Panc1 (cell line): ENCODE data around the gene CHST15. TPM values are rescaled to one million over a fixed set of nuclear protein-coding genes. Genes with fewer than 3 reads are reported as not detected.

Experiments
- ATAC-seq: fragments of 200-7000 bp; cut with Tn5 transposase; 2 replicates; pipeline ENCODE4 v1.9.1; 2020; ENCODE audit warnings: mild to moderate bottlenecking, moderate library complexity
- BruUV-seq: library from RNA; stranded (reverse); fragments of 400-500 nt; replicated peaks from 2 replicates; lab custom pipeline; 2021; lab: Mats Ljungman, UMichigan
- CTCF ChIA-PET: fragments of 300-600 bp; sonication (Branson Sonifier 250); formaldehyde crosslinking; loops from one replicate; lab custom pipeline; 2022; ENCODE audit warnings: antibody characterized with exemption; lab: Charles Lee
- POLR2A ChIA-PET: fragments of 300-600 bp; sonication (Branson Sonifier 250); formaldehyde crosslinking; loops from one replicate; lab custom pipeline; 2022; ENCODE audit warnings: antibody characterized with exemption; lab: Charles Lee
- DNase-seq: peaks from one replicate; pipeline ENCODE4 v3.0.0-alpha.2; 2010; ENCODE audit warnings: low read depth, low spot score
- H3K27ac ChIP-seq: 2 replicates; pipeline ENCODE4 v1.5.1; 2011; ENCODE audit warnings: mild to moderate bottlenecking, low read length, inconsistent platforms
- H3K27me3 ChIP-seq: fragments of 200-500 bp; sonication (Bioruptor generic); 2 replicates; pipeline ENCODE4 v1.6.0; 2014; ENCODE audit warnings: low read length, inconsistent platforms; ENCODE audit not compliant: control insufficient read depth, insufficient read depth
- H3K36me3 ChIP-seq: fragments of 200-500 bp; sonication (Bioruptor generic); 2 replicates; pipeline ENCODE4 v1.5.1; 2014; ENCODE audit warnings: inconsistent platforms, mild to moderate bottlenecking, low read length, moderate library complexity; ENCODE audit not compliant: control insufficient read depth, insufficient read depth
- H3K4me1 ChIP-seq: 2 replicates; pipeline ENCODE4 v1.5.1; 2011; ENCODE audit warnings: inconsistent platforms, mild to moderate bottlenecking, low read length, moderate library complexity; ENCODE audit not compliant: control insufficient read depth, insufficient read depth
- H3K4me3 ChIP-seq, 2 experiments: 2 replicates each; pipeline ENCODE4 v1.5.1; 2011 to 2012; ENCODE audit warnings: low read depth in 2 of 2, low read length in 2 of 2, mild to moderate bottlenecking in 2 of 2, inconsistent platforms in 1 of 2, moderate library complexity in 1 of 2
- H3K9me3 ChIP-seq: fragments of 200-500 bp; sonication (Bioruptor generic); 2 replicates; pipeline ENCODE4 v1.5.1; 2014; ENCODE audit warnings: low read depth, mild to moderate bottlenecking, inconsistent platforms, low read length, moderate library complexity; ENCODE audit not compliant: control insufficient read depth, insufficient read depth
- CTCF ChIP-seq: fragments of 450-650 bp; IDR thresholded peaks from 2 replicates; pipeline ENCODE4 v1.5.1; 2017; ENCODE audit warnings: mild to moderate bottlenecking
- POLR2AphosphoS5 ChIP-seq: IDR thresholded peaks from 2 replicates; pipeline ENCODE4 v1.6.1; 2012; ENCODE audit warnings: mild to moderate bottlenecking, low read depth, low read length, moderate library complexity
- REST ChIP-seq, 2 experiments: IDR thresholded peaks; 2 replicates each; pipeline ENCODE4 v1.6.1; 2011 to 2012; ENCODE audit warnings: low read depth in 2 of 2, control low read depth in 1 of 2, low read length in 1 of 2, mild to moderate bottlenecking in 1 of 2, moderate library complexity in 1 of 2; ENCODE audit not compliant: insufficient read depth in 1 of 2
- SIN3A ChIP-seq: IDR thresholded peaks from 2 replicates; pipeline ENCODE4 v1.6.1; 2012; ENCODE audit warnings: low read depth, mild to moderate bottlenecking, low read length, moderate library complexity, borderline replicate concordance; ENCODE audit not compliant: insufficient read depth
- TCF7L2 ChIP-seq: IDR thresholded peaks from 2 replicates; pipeline ENCODE4 v1.6.1; 2011; ENCODE audit warnings: mild to moderate bottlenecking, low read depth, low read length, inconsistent platforms
- in situ Hi-C: cut with HindIII; loops from 2 replicates; pipeline ENCODE4 v1.10.0; 2016; ENCODE audit warnings: low sequenced_read_pairs, low pct_unique_long_range_greater_than_20kb
- intact Hi-C: fragments of 100-400 bp; cut with micrococcal nuclease; formaldehyde crosslinking; loops from one replicate; pipeline ENCODE4 v1.10.0; 2022; ENCODE audit not compliant: unreplicated experiment
- total RNA-seq: library from RNA; stranded (reverse); gene quantifications from one replicate; pipeline ENCODE4 v1.2.1, GENCODE V29; 2021; ENCODE audit not compliant: unreplicated experiment

Gene CHST15
- total RNA-seq, 1 experiment from 2014 or later = 33.2 TPM

- POLR2A ChIA-PET = no interaction called here
- Histone ChIP-seq H3K4me3 (no peak overlapping the region), H3K36me3 (no peaks in the 10 kb centered on the region), H3K27me3 (no peaks in the 10 kb centered on the region), H3K27ac (no peak overlapping the region), H3K4me1 (no peaks in the 10 kb centered on the region), H3K9me3 (no peaks in the 10 kb centered on the region)
- DNase-seq (no peak), ATAC-seq (no peak)
- intact Hi-C loops = no loop called here
- CTCF ChIA-PET = no interaction called here
- no TSS peak for BruUV-seq
- in situ Hi-C loops = no loop called here
- no peak for TF ChIP-seq REST (IDR thresholded peaks at IDR 0.05; ENCODE audit: insufficient read depth in 1 of 2, low read depth in 2 of 2, low read length in 1 of 2)
- no peak for TF ChIP-seq POLR2AphosphoS5
- TF ChIP-seq SIN3A = no peak
- TF ChIP-seq CTCF = no peak
- no peak for TF ChIP-seq TCF7L2
Observed at GRCh38 chr10:124131172-124131571, 37.8 kb upstream of the CHST15 start.

- DNase-seq (no peak), ATAC-seq (no peak)
- no peak overlapping the region for H3K4me3 ChIP-seq
- POLR2A ChIA-PET = no interaction called here
- no TSS peak for BruUV-seq
- H3K27me3 ChIP-seq = no peaks in the 10 kb centered on the region
- in situ Hi-C loops (no loop called here), intact Hi-C loops (no loop called here)
- no peaks in the 10 kb centered on the region for H3K36me3 ChIP-seq
- no peak overlapping the region for H3K27ac ChIP-seq
- no peaks in the 10 kb centered on the region for H3K4me1 ChIP-seq
- TF ChIP-seq TCF7L2 (no peak), REST (IDR thresholded peaks at IDR 0.05; ENCODE audit: insufficient read depth in 1 of 2, low read depth in 2 of 2, low read length in 1 of 2) (no peak), POLR2AphosphoS5 (no peak), CTCF (no peak), SIN3A (no peak)
- CTCF ChIA-PET = no interaction called here
- no peaks in the 10 kb centered on the region for H3K9me3 ChIP-seq
Observed at GRCh38 chr10:124130198-124130900, 37.0 kb upstream of the CHST15 start.
